IPS-18c (cell line): ENCODE data around the gene RFESD.
"Not testable (repeated sequence)": the region's sequence is repeated elsewhere in the genome, so short reads cannot be mapped to it uniquely, and the experiment has no call there.

Experiments
- H3K4me3 ChIP-seq: 2 replicates; pipeline ENCODE4 v1.7.0; 2013; ENCODE audit warnings: low read depth, mild to moderate bottlenecking, low read length, moderate library complexity; ENCODE audit not compliant: insufficient read depth
- H3K9me3 ChIP-seq: one replicate; pipeline ENCODE4 v1.6.1; 2013; ENCODE audit warnings: mild to moderate bottlenecking, low read length, moderate library complexity; ENCODE audit not compliant: control insufficient read depth, insufficient read depth

The RFESD gene

DNA sequence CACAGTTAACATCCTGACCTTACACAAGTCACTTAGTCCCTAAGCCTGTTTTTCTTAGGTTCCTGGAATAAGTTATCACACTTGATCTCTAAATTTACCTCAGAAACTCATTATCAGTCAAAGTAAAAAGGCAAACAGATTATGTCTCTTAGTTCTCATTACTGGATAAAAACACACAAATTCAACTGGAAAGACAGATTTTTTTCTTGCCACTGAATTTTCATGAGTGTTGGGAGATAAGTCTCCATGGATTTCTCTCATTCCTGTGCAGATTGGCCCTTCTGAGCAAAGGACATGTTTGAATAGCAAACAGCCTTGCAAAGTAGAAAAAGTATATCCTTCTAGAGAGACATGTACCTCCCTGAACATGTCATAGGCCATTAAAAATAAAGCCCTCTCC is 26.1 kb downstream of the RFESD start:
- H3K9me3 ChIP-seq, result no peaks in the 10 kb centered on the region
- H3K4me3 ChIP-seq, result no peak overlapping the region

DNA sequence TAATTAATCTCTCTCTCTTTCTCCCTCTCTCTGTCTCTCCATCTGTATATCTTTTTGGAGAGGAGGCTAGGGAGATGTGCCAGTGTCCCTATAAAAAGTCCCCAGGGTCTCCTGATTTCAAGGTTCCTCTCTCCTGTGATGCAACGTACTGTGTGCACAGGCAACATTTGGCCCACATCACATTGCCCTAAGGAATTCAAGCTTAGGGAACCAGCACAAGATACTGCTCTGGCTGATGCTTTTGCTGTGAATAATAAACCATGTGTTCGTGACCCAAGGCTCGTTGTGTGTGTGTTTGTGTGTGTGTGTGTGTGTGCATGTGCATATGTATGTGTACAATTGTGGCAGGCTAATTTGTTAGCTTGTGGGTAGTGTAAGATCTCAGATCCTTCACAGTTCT is 26.5 kb downstream of the RFESD start:
- H3K9me3 ChIP-seq, result no peaks in the 10 kb centered on the region
- no peak overlapping the region for H3K4me3 ChIP-seq

DNA sequence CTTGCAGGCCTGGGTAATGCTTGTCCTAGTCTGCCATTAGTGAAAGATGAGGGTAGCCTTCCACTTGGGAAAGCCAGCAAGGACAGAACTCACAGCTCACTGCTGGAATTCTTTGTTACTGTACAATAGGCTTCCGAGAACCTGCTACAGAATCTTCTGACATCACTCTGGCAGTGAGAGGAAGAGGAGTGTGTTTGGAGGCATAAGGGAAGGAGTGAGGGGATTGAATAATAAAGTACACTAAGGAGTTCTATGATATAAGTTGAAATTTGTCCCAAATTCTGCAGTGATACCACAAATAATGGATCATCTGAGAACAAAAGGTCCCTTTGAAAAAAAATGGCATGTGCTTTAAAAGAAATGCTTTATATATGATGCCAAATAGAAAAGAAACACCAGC is 36.3 kb downstream of the RFESD start, which contains the start of gene SPATA9:
SPATA9 (minus strand) TSS at position 101 of the 400 bp plus-strand sequence. CDS start 137 bp downstream, outside the sequence.
- H3K9me3 ChIP-seq, result no peaks in the 10 kb centered on the region
- H3K4me3 ChIP-seq, result no peak within 1 kb of the TSS

DNA sequence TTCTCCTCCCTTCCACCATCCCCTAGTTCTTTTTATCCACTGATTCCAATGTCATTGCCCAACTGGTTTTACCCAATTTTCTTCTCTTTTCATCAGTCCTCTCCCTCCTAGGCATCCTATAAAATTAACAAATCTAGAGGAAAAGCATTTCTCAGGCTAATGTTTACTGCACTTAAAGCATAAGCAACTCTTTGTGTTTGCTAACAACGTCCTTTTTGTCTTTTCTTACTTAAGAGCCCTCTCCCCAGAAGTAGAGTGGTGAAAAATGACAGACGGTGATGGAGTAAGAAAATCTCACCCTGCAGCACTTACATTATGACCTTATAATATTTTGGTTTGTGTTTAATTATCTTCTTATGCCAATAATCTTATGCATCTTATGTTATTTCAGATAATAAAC is 37.8 kb downstream of the RFESD start:
- no peaks in the 10 kb centered on the region for H3K9me3 ChIP-seq
- H3K4me3 ChIP-seq, result no peak overlapping the region

DNA sequence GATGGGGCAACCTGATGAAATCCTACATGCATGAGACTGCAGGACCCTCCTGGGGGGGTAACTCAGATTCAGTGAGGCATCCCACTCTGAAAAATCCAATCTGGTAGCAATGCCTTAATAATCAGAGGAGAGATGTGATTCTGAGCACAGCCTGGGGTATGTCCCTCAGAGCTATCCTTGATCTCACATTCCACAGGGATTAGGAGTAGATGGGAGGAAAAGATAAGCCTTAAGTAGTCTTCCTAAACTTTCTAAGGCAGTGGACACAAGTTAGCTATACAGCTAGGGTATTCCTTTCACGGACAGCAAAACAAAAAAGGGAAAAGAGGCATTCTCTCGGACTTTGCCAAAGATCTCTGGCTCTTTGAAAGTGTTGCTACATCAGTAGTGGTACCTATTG is 40.1 kb downstream of the RFESD start:
- Histone ChIP-seq H3K4me3 (no peak overlapping the region), H3K9me3 (no peaks in the 10 kb centered on the region)

DNA sequence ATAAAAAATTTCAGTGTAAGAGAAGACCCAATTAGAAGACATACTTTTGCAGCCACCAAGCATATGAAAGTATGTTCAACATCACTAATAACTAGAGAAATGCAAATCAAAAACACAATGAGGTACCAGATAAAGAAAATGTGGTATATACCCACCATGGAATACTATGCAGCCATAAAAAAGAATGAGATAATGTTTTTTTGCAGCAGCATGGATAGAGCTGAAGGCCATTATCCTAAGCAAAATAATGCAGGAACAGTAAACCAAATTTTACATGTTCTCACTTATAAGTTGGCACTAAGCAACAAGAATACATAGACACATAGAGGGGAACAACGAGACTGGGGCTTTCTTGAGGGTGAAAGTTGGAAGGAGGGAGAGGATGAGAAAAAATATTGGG is 43.1 kb downstream of the RFESD start:
- Histone ChIP-seq H3K9me3 (no peaks in the 10 kb centered on the region), H3K4me3 (no peak overlapping the region)

DNA sequence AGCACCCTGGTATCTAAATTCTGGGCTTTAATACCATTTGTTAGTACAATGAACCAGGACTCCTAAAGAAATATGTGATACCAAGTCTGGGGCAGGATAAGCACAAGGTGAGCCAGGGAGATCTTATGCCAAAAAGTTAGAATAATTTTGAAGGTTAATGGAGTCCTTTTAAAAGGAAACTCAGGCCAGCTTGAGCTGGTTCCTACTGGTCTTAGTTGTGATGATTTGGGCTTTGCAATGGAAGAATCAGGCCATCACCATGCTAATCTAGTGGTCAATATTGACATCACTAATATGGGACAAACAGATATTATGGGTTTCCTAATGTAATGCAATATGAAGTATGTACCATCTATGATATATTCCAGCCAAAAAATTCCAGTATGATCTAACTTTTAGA is 43.8 kb downstream of the RFESD start:
- no peak overlapping the region for H3K4me3 ChIP-seq

DNA sequence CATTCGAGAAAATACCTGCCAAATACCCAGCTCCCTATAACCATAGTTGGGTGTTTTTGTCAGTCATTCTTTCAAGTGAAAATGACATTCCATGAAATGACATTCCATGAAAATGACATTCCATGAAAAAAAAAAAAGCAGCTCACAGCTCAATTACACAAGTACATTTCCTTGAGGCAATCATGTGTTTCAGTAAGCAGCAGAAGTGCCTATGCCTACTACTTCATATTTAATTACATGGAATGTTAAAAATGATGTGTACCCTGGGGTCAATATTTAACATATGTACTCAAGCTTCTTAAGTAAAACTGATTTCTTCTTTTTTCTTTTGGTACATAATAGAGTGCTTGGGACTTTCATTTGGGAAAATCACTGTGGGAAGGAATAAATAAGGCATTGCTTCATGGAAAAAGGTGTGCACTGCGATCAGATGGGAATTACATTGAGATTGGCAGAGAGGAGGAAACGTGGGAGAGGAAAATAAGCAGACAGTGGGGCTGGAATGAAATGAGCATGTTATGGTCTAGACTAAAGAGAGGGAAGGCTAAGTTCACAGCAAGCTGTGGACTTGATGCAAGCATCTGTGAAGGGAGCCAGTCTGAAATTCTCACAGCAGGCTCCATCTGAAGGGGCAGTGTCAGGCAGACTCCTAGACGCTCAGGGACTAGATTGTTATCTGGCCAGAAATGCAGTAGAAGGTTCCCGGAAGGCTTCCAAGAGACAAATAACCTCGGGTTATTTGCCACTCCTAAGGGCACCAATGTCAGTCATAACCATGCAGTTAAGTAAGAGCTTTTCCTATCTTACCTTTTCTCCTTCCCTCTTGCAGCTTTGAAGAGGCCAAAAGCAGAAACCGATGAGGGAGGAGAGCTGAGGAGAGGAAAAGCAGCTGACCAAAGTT is 51.5 kb downstream of the RFESD start:
- Histone ChIP-seq H3K9me3 (no peaks in the 10 kb centered on the region), H3K4me3 (no peak overlapping the region)

More for the DNA sequence above, 43.8 kb downstream of the RFESD start:
- no peaks in the 10 kb centered on the region for H3K9me3 ChIP-seq

DNA sequence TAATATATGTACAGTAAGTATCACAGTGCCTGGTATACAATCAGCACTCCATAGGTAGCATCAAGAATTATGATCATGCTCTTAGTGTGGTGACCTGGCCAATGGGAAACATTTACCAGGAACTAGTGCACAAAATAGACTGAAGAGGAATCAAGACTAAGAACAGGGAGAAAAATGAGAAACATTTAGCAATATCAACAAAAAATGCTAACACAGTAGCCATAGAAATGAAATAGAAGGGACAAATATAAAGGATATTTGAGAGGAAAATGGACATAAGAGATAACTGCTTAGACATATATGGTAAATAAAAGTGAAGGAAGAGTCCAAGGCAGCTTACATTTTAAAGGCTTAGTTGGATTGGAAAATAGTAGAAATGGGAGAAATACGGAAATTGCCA is 52.8 kb downstream of the RFESD start:
- Histone ChIP-seq H3K9me3 (no peaks in the 10 kb centered on the region), H3K4me3 (no peak overlapping the region)

DNA sequence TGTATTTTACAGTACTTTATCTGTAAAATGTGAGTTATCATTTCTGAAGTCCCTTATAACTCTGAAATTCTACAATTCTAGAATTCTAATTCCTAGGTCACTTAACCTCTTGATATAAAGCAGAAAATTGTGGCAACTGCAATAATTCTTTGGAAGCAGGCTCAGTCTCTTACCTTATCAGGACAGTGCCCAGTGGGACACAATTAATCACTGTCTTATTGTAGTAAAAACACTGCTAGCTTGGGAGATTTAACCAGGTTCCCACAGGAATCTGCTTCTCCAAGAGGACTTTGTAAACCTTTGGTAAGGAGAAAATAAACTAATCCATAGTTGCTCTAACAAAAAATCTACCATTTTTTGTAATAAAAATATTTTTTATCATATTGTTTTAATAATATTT is 54.5 kb downstream of the RFESD start:
- Histone ChIP-seq H3K9me3 (no peaks in the 10 kb centered on the region), H3K4me3 (no peak overlapping the region)

DNA sequence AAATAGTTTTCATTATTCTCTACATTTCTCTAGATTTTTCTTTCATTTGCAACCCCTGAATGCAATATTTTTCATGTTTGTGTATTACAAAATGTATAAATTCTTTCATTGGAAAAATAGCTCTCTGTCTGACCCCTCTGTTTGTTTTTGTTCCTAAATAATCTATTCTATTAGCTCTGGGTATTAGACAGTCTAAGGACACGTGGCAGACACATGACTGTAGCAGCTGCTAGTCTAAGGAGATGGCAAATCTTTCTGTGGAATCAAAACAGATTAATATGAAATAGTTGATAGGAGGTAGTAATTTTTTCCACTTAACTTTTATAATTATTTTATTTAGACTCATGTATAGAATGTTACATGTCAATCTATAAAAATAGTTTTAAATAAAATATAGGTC is 57.6 kb downstream of the RFESD start:
- Histone ChIP-seq H3K9me3 (no peaks in the 10 kb centered on the region), H3K4me3 (no peak overlapping the region)

DNA sequence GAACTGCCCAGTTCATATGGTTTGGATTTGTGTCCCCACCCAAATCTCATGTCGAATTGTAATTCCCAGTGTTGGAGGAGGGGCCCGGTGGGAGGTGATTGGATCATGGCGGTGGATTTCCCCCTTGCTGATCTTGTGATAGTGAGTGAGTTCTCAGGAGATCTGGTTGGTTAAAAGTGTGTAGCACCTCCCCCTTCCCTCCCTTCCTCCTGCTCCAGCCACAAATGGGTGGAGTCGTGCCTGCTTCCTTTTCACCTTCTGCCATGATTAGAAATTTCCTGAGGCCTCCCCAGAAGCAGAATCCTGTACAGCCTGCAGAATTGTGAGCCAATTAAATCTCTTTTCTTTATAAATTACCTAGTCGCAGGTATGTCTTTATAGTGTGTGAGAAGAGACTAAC is 59.6 kb downstream of the RFESD start:
- not testable (repeated sequence) for H3K4me3 ChIP-seq, H3K9me3 ChIP-seq

DNA sequence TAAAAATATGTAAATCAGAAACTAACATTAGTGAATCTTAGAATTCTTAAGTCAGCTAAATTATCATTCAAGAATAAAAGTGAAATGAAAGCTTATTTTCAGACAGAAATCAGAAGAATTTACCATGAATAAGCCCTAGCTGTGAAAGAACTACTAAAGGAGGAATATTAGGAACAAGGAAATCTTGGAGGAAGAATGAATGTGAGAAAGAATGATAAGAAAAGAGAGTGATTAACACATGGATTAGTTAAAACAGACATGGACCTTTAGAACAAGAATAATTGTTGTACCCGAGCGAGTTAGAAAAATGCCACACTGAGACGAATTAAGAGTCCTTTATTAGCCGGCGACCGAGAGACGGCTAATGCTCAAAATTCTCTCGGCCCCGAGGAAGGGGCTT is 60.5 kb downstream of the RFESD start:
- no peaks in the 10 kb centered on the region for H3K9me3 ChIP-seq
- no peak overlapping the region for H3K4me3 ChIP-seq
